Activated gamma-delta T cell treated with anti-CD3 and anti-CD28 coated beads, Interleukin-2, amount 50 U/mL, for 16 hours (primary cell): Measurements from ENCODE around the gene HRAS.
A peak's percentile ranks its signal among the peaks of the same experiment; 100 is the strongest.
"Not testable (repeated sequence)": the region's sequence is repeated elsewhere in the genome, so short reads cannot be mapped to it uniquely, and the experiment has no call there.

Source experiments
- DNase-seq: peaks from one replicate; pipeline ENCODE4 v3.0.0-alpha.2; 2020; ENCODE audit warnings: low read depth

The HRAS gene

DNA sequence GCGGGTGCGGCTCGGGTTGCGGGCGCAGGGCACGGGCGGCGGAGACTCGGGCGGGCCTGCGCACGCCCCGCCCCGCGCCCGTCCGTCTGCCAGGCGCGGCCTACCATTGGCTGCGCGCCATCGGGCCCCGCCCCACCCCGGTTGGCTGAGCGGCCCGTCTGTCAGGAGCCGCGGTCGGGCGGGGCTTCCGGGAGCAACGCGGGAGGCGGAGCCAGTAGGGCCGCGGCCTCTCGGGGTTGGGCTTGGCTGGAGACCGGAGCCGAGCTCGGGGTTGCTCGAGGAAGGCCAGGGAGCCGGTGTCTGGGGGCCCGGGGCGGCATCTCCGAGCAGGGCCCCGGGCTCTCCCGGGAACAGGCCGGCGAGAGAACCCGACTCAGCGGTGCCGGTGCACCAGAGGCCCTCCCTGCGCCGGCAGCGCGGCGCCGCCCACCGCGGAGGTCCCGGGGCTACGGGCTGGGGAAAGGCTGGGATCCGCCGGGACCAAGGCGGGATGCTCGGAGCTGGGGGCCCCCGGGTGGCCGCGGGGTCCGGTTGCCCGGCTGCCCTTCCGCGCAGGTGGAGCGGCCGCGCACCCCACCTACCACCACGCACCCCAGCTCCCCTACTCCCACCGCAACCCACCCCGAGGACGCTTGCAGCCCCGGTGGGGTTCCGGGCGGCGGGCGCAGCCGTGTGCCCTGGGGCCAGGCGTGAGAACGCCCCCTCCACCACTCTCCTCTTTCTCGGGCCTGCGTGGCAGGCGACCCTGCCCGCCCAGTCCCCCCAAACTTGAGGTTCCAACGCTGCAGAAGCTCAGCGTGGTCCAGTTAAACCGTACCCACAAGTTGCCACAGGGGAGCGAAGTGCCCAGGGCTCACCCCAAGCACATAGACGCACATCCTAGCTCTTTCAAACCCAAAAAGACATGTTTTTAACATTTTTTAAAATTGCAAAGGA lies at the start of gene HRAS:
TSS of gene HRAS (minus strand) at position 58 of the 936 bp plus-strand sequence.
- peak; percentile 92 for DNase-seq

GRCh38 chr11:584287-584686 lies 48.9 kb upstream of the HRAS start:
- no peak for DNase-seq

DNA sequence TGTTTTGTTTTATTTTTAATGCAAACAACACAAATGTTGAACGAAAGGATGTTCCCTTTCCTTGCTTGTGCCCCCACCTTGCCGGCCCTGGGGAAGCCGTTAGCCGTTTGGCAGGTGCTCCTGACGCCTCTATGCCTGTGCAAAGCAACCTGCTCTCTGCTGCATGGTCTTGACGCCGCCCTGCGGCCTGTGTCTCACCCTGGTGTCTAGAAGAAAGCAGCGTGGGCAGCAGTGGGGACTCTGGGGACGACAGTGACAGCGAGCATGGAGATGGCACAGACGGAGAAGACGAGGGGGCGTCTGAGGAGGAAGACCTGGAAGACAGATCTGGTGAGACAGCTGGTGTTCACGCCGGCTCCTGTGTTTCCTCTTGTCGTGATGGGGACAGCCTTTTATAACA lies 46.4 kb upstream of the HRAS start:
- DNase-seq: no peak

GRCh38 chr11:581342-581741 lies 46.0 kb upstream of the HRAS start:
- no peak for DNase-seq

- no peak for DNase-seq
Observed at GRCh38 chr11:579830-580601, 44.6 kb upstream of the HRAS start.

- DNase-seq: no peak
Observed at GRCh38 chr11:578276-579035, 43.1 kb upstream of the HRAS start.

DNA sequence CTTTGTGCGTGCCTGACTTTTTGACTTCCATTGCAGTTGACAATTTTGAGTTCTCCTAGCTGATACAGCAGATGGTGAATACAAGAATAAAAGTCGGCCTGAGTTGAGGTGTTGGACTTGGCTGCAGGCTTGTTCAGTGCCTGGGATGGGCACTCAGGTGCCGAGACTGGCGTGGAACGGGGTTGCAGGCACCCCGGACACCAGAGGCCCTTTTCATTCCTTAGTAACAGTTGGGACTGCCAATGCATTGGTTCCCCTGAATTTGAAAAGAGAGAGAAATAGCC lies 42.2 kb upstream of the HRAS start:
- DNase-seq: no peak

- no peak for DNase-seq
Observed at GRCh38 chr11:576811-577610, 41.6 kb upstream of the HRAS start.

DNA sequence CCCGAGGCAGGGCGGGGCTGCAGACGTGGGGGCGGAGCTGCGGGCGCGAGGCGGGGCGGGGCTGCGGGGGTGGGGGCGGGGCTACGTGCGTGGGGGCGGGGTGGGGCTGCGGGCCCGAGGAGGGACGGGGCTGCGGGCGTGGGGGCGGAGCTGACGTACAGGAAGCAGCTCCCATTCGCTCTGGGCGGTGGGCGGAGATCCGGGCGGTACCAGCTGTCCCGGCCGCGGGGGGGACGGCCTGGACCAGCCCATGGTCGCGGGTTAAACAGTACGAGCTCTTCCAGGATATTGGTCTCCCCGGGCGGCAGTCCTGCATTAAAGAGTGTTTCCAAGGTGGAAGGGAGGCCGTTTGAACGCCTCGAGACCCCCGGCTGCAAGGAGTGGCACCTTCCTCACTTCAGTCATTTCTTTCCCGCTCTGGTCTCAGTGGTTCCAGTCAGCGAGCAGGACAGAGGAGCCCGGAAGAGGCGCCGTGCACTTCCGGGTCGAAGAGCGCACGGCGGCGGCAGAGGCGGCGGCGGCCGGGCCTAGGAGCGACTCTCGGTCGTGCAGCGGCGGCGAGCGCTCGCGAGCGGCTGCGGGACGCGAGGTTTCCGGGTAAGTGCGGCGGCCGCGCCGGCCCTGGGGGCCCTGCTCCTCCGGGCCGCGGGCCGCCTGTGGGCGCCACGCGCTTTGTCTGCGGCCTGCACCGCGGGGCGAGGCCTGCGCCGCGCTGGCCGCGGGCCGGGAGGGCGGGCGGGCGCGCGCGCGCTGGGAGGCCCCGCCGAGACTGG lies 40.8 kb upstream of the HRAS start, which contains the start of gene PHRF1:
TSS of gene PHRF1 (plus strand) at position 475 of the 773 bp plus-strand sequence. CDS start 5,043 bp downstream, outside the sequence.
- DNase-seq: peak; percentile 90

DNA sequence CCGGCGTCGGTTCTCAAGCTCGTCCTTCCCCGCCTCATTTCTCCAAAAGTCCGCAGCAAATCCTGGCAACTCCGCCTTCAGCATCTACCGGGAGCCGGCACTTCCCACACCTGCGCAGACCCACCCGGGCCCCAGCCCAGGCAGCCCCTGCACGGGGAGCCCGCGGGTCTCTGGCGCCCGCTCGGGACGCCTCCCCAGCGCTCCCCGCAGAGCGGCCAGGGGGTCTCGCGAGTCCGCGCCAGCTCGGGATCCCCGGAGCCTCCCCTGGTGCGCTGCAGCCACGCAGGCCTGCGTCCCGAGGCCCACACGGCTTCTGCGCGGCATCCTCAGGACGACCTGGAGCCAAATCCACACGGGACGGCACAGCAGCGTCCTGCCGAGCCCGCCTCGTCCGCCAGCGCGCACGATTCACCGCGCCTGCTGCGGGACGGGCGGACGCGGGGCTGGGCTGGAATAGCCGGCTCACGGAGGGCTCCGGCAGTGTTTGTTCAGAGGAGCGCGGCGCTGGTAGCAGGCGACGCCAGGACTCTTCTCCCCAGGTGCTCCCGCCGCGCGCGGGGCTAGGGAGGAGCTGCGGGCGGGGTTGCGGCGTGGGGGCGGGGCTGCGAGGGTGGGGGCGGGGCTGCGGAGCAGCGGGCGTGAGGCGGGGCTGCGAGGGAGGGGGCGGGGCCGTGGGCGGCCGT lies 40.1 kb upstream of the HRAS start:
- no peak for DNase-seq

DNA sequence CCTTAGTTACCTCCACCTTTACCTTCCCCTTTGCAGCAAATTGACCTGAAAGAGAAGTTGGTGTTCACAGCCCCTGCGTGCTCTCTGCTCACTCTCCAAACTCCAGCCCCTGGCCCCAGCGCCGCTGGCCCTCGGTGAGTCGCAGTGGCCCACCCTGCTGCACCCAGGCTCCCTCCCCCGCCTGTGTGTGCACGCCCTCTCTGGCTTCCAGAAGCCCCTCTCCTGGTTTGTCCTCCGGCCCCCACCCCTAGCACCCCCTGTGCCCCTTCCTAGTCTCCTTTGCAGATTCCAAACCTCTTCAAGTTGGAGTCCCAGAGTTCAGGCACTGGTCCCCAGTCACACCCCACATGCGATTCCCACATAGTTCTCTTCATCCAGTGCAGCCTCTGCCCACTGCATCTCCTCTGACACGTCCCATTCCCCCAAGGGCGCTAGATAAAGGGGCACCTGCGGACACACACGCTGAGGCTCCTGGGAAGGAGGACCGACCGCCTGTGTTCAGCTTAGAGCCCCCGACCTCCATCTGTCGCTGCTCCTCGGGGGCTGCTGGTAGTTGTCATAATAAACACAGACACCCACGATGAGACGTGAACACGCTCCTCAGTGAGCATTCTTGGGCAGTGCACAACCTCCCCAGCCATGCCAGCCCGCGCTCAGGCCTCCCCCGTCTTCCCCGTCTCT lies 39.4 kb upstream of the HRAS start:
- DNase-seq: no peak

GRCh38 chr11:574031-574570 lies 38.7 kb upstream of the HRAS start:
- DNase-seq: not testable (repeated sequence)

- DNase-seq: no peak
Observed at GRCh38 chr11:573146-573759, 37.9 kb upstream of the HRAS start.

- no peak for DNase-seq
Observed at GRCh38 chr11:571802-572185, 36.4 kb upstream of the HRAS start.

GRCh38 chr11:569158-569885 lies 33.9 kb upstream of the HRAS start:
- no peak for DNase-seq

- DNase-seq: peak; percentile 81
Observed at GRCh38 chr11:568306-569157, 33.2 kb upstream of the HRAS start.

DNA sequence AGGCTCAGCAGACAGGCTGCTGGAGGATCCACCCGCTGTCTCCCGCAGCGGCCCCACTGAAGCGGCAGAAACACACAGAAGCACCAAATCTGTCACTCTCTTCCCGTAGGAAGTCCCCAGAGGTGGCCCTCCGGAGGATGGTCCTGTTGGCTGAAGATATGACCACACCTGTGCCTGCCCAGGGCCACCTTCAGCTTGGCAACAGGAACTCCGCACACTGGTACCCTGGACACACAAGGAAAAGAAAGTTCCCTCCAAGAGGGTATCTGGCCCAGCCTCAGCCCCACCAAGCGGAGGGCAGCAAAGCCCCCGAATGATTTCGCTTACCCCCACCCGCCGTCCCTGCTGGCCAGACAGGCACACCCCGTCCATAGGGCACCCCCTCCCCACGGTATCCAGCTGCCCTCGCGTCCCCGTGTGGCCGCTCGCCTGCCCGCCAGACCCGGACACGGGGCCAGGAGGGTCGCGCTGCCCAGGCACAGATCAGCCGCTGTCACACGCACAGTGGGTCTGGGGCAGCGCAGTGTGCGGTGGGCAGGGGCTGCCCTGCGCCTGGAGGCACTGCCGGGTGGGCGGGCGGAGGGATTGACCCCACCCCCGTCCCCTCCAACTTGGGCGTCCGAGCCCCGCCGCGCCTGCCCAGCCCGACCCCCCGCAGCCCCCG lies 32.4 kb upstream of the HRAS start:
- no peak for DNase-seq
